ENCODE results near the gene FAM193B.
"Not testable (repeated sequence)": the region's sequence is repeated elsewhere in the genome, so short reads cannot be mapped to it uniquely, and the experiment has no call there.

The FAM193B gene

DNA sequence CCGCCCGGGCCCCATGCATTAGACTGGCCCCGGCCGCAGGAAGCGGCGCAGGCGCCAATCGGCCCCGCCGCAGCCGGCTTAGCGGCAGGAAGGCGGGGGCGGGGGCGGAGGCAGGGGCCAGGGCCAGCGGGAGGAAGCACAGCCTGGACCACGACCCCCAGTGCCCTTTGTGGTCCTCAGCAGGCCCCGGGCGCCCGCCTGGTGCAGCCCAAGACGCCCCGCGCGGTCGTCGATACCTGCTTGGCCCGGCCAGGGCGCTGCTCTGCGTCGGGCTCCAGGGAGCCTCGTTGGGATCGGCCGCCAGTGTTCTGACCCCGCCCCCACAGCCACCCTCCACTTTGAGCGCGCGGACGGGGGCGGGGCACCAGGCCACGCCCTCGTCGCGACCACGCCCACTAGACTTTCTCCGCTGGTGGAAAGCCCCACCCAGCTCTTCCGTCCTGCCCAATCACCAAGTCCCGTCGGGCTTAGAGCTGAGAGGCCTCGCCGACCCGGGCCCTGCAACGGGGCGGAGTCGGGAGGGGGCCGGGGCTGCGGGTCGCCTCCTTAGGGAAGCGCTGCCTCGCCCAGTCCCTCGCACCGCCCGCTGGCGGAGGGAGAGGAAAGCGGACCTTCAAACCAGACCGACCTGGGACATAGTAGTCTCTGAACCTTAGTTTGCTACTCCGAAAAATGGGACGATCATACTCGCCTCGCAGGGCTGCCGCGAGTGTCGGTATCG, 56.9 kb downstream of the FAM193B start, which contains the start of gene PDLIM7:
Gene PDLIM7 (minus strand): TSS at position 313 of the 721 bp plus-strand sequence. CDS start 1,092 bp downstream, outside the sequence.
- DNase-seq = peak; percentile 98

- DNase-seq = peak; percentile 68
These were observed 57.6 kb downstream of the FAM193B start for GRCh38 chr5:177496727-177497291.

DNA sequence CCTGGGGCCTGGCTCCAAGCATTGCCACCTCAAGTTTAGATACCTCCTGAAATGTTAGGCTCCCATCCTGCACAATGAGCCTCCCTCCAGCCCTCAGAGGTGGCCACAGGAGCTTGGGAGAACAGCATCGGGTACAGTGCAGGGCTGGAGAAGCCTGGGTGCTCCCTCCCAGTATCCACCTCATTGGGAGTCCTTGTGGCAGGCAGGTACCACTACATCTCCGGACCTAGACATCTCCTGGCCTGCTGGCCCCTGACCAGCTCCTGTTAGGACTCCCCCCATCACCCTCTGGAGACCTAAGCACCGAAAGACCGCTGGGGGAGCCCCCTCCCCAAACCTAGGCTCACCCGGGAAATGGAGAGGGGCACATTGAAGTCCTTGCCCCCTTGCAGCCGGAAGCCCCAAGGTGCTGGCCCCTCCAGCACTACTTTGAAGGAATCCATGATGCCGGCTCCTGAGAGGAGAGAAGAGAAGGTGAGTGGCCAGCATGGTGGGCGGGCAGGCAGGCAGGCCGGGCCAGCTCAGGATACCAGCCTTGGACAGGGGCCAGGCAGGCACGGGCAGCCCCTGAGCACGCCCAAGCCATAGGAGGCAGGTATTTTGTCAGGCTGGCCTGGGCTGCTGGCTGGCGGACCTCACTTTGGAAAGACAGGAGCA, 58.2 kb downstream of the FAM193B start:
- DNase-seq = peak; percentile 49

DNA sequence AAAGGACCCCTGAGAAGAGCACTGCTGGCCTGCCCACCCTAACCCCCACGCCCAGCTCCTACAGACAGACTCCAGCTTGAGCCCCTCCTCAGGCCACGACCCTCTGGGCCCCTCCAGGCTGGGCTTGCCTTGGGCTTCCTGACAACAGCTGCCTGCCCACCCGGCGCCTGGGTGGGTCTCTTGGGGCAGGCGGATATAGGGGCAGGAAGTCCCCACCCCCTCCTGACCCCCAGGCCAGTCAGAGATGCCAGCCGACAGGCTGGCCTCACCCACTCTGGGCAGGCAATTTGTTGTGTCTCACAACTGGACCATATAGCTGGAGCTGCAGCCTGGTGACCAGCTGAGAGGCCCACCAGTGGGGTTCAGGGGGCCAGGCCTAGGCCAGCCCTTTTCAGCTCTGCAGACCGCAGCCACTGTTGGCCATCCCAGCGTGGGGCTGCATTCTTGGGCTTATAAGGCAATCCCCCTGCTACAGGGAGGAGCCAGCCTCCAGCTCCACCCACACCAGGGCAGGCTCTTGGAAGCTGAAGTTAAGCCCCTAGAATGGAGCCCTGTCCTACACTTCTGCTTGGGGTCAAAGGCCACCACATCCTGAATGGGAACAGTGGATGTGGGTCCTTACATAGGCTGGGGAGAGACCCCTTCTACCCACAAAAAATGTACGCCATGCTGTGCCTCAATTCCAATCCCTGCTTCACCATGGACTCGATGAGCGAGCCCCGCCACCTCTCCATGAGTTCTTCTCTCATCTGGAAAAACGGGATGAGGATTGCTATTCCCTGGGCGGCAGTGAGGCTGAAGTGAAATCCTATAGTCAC, 58.9 kb downstream of the FAM193B start:
- DNase-seq = peak; percentile 66

GRCh38 chr5:177494346-177495195, 59.8 kb downstream of the FAM193B start:
- DNase-seq = peak; percentile 76

DNA sequence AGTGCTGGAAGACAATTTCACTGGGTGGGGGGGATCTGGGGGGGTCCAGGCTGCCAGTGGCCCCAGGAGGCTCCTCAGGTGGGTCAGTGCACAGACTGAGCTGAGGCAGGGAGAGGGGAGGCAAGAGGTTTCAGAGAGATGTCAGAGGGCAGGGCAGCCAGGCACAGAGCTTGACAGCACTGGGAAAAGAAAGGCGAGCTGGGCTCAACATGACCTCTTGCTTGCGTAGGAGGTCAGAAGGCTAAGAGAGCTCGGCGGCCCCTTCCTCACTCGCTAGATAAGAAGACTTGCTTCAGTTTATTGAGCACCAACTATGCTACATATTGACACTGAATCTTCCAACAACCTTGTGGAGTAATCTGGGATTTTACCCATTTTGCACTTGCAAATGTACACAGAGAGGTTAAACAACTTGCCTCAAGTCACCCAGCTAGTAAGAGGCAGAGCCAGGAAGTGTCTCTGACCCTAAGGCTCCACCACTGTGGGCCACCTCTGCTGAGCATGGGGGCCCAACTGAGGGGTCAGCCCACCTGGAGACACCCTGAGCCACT, 60.5 kb downstream of the FAM193B start:
- DNase-seq = no peak

DNA sequence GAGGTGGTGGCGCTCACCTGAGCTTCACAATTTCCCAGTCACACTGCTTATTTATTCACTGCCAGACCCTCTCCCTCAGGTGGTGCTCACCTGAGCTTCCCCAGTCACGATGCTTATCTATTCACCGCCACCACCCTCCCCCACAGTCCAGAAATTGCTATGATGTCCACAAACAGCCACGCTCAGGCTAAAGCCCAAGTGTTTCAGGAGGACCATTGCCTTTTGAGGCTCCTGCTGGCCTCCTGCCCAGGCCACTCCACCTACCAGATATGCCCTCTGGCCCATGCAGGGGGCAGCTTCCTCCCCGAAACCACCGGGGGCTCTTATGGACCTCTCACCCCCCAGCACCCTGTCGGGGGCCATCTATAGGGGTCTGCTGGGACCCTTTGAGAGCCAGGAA, 61.5 kb downstream of the FAM193B start:
- no peak for DNase-seq

- DNase-seq = no peak
These were observed 62.2 kb downstream of the FAM193B start for GRCh38 chr5:177491983-177492746.

DNA sequence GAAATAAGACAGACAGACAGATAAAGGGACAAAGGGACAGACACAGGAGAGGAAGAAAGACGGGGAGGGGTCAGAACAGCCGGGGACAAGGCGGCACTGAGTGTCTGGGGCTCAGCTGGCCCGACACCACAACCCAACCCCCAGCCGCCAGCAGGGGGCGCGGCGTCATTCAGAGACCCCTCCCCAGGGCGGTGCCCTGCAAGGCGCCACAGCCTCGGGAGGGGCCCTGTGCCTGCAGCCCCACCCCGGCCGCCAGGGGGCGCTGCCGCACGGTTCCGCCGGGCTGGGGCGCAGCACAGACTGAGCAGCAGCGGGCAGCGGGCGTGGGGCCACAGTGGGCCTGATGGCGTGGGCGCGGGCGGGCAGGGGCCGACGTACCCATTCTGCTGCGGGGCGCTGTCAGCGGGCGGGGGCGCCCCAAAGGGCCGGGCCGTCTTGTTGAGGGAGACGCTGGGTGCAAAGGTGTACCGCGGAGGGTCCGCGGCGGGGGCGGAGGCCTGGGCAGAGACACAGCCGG, 62.9 kb downstream of the FAM193B start:
- peak; percentile 73 for DNase-seq

- no peak for DNase-seq
These were observed 63.4 kb downstream of the FAM193B start for GRCh38 chr5:177490992-177491391.

DNA sequence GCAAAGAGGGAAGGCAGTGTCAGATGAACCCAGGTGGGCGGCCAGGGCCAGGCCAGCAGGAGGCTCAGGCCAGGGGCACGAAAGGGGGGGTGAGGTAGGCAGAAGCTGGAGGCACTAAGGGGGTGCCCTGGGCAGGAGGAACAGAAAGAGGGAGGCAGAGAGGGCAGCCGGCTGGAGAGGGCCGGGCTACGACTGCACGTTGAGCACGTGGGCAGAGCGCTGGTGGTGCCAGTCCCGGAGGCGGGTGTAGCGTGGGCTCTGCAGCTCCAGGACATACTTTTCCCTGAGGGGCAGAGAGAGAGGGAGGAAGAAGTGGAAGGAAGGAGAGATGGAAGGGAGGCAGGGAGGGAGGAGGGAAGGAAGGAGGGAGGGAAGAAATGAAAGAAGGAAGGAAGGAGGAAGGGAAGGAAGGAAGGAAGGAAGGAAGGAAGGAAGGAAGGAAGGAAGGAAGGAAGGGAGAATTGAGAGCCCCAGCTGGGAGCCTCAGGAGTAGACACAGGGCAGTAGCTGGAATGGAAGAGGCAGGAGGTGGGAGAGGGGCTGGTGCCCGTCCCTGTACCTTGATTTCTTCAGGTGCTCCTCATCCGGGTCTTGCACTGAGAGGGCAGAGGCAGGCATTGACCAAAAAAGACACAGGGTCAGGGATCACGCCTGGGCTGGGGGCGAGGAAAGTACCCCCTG, 63.9 kb downstream of the FAM193B start:
- no peak for DNase-seq

GRCh38 chr5:177489119-177489716, 65.1 kb downstream of the FAM193B start:
- DNase-seq = no peak

GRCh38 chr5:177487975-177488374, 66.4 kb downstream of the FAM193B start:
- peak; percentile 65 for DNase-seq

GRCh38 chr5:177487144-177487543, 67.2 kb downstream of the FAM193B start:
- no peak for DNase-seq

- no peak for DNase-seq
These were observed 68.1 kb downstream of the FAM193B start for GRCh38 chr5:177486256-177486655.

GRCh38 chr5:177485753-177486152, 68.6 kb downstream of the FAM193B start:
- DNase-seq = not testable (repeated sequence)

DNA sequence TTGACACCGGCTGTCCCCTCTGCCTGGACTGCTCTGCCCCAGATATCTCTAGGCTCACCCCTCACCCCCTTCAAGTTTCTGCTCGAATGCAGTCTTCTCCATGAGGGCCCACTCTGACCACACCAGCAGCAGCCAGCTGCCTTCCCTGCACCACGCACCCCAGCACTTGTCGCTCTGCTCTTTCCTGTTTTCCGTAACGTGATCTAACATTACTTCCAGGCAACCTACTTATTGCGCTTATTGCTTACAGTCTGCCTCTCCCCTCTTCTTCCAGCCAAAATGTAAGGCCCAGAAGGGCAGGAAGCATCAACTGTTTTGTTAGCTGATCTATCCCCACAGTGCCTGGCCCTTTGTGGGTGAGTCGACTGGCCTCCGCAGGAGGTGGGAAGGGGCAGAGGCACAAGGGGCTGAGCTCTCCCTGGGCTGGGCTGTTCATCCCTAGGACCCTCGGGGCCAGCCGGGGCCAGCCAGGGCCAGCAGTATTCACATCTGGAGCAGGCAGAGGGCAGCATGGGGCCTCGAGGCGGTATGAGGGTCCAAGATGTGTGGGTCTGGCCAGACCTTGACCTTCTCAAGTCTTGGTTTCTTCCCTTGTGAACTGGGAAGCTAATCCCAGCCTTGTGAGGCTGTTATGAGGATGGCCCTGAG, 69.3 kb downstream of the FAM193B start:
- DNase-seq = no peak

DNA sequence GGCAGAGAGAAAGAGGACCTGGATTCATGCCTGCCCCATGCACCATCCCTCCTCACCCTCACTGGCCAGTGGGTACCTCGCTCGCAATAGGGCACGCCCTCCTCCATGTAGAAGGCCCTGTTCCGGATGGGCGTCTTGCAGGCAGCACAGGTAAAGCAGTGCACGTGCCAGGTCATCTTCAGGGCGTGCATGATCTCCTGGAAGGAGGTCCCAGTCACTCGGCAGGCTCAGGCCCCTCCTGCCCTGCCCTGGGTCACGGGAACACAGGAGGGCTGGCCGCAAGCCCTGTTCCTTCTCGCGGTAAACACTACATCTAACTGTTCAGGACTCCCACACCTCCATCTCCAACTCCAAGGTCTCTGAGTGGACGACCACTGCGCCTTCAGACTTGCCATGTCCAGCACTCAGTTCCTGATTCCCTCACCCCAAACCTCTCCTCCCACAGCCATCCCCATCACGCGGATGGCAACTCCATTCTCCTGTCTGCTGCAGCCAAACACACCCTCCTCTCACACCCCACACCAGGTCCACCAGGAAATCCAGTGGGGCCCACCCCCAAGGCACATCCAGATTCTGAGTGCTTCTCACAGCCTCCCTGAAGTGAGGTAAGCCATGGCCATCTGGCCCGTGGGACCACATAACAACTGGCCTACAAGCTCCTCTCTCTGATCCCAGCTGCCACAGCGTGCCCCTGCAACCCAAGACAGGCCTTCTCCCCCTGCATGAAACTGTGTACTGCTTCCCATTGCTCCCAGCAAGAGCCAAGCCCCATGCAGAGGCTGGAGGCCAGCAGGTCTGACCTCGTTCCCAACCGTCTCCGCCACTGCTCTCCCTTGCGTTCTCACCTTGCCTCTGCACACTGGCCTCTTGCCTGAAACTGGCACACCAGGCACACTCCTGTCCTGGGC, 70.1 kb downstream of the FAM193B start:
- no peak for DNase-seq
